Stimulated activated CD4-positive, alpha-beta T cell treated with anti-CD3 and anti-CD28 coated beads, Interleukin-4, amount 100 ng/mL, for 24 hours (primary cell): ENCODE measurements around the gene MCM5.
"Not testable (repeated sequence)": the region's sequence is repeated elsewhere in the genome, so short reads cannot be mapped to it uniquely, and the experiment has no call there.

Experiments
- DNase-seq: peaks from one replicate; pipeline ENCODE4 v3.0.0-alpha.2; 2020

MCM5 gene

GRCh38 chr22:35379146-35379993 lies 20.6 kb upstream of the MCM5 start:
- no peak for DNase-seq

- no peak for DNase-seq
Measured at GRCh38 chr22:35380013-35380412, 19.9 kb upstream of the MCM5 start.

- DNase-seq, result peak; percentile 48
Measured at GRCh38 chr22:35380537-35381423, 19.2 kb upstream of the MCM5 start, which contains the start of gene HMOX1. Gene HMOX1, plus strand, starts transcription at chr22:35381096. Its CDS starts 78 bp downstream, at chr22:35381174.

GRCh38 chr22:35381424-35382009 lies 18.4 kb upstream of the MCM5 start:
- no peak for DNase-seq

- DNase-seq, result no peak
Measured at GRCh38 chr22:35383679-35384071, 16.3 kb upstream of the MCM5 start.

GRCh38 chr22:35384527-35384926 lies 15.4 kb upstream of the MCM5 start:
- no peak for DNase-seq

GRCh38 chr22:35384975-35385588 lies 14.9 kb upstream of the MCM5 start:
- DNase-seq, result no peak

GRCh38 chr22:35386670-35387288 lies 13.2 kb upstream of the MCM5 start:
- no peak for DNase-seq

GRCh38 chr22:35390933-35391332 lies 9.0 kb upstream of the MCM5 start:
- DNase-seq, result no peak

- no peak for DNase-seq
Measured at GRCh38 chr22:35392357-35392756, 7.6 kb upstream of the MCM5 start.

- no peak for DNase-seq
Measured at GRCh38 chr22:35393116-35394010, 6.6 kb upstream of the MCM5 start.

GRCh38 chr22:35394011-35394312 lies 6.0 kb upstream of the MCM5 start:
- no peak for DNase-seq

GRCh38 chr22:35394810-35395563 lies 5.0 kb upstream of the MCM5 start:
- DNase-seq, result no peak

GRCh38 chr22:35396622-35397021 lies 3.3 kb upstream of the MCM5 start:
- not testable (repeated sequence) for DNase-seq

- DNase-seq, result no peak
Measured at GRCh38 chr22:35397095-35397904, 2.6 kb upstream of the MCM5 start.

- no peak for DNase-seq
Measured at GRCh38 chr22:35398591-35398973, 1.4 kb upstream of the MCM5 start.

- DNase-seq, result peak; percentile 21
Measured at GRCh38 chr22:35399114-35399677, 744 bp upstream of the MCM5 start.

GRCh38 chr22:35400501-35400790 lies 506 bp downstream of the MCM5 start:
- DNase-seq, result no peak

GRCh38 chr22:35401863-35402262 lies 1.9 kb downstream of the MCM5 start:
- no peak for DNase-seq

GRCh38 chr22:35403356-35403755 lies 3.4 kb downstream of the MCM5 start:
- no peak for DNase-seq
